ENCODE data around the gene GFRA1. TPM values are rescaled to one million over a fixed set of nuclear protein-coding genes. Genes with fewer than 3 reads are reported as not detected.

GFRA1 gene
- total and polyA plus RNA-seq, 2 of the 4 experiments (the other 2 are of a cell fraction): 9.1 to 9.3 TPM

- no peak overlapping the region for H3K4ac ChIP-seq (ENCODE audit: low read depth, low read length)
- H4K91ac ChIP-seq (ENCODE audit: insufficient read depth, low read depth, low read length): no peak overlapping the region
- DNase-seq: no peak
- H3K79me1 ChIP-seq (ENCODE audit: low read depth in 1 of 2, low read length in 2 of 2): no peaks in the 10 kb centered on the region
- H3K27me3 ChIP-seq (ENCODE audit: control insufficient read depth, insufficient read depth, low read length): no peaks in the 10 kb centered on the region
- no peak for ATAC-seq (ENCODE audit: low read depth)
- no peak overlapping the region for H3K56ac ChIP-seq (ENCODE audit: extremely low read depth, insufficient read depth, low read length)
- no peak overlapping the region for H3K4me3 ChIP-seq (ENCODE audit: insufficient read depth, low read depth, low read length)
- no peak overlapping the region for H2BK120ac ChIP-seq (ENCODE audit: low read depth, low read length)
- CTCF ChIA-PET: no interaction called here
- no peak overlapping the region for H2AFZ ChIP-seq (replicated peaks; ENCODE audit: low read length, poor library complexity)
- dilution Hi-C loops (cut with HindIII; ENCODE audit: low sequenced_read_pairs, unreplicated experiment) (no loop called here), in situ Hi-C loops (cut with MboI; ENCODE audit: low sequenced_read_pairs) (no loop called here), intact Hi-C loops (cut with micrococcal nuclease) (no loop called here)
- H4K20me1 ChIP-seq (ENCODE audit: insufficient read depth, low read length): no peaks in the 10 kb centered on the region
- H3K9ac ChIP-seq (ENCODE audit: low read depth, low read length): no peak overlapping the region
- POLR2A ChIA-PET (ENCODE audit: unreplicated experiment): no interaction called here
- H3K9me3 ChIP-seq (ENCODE audit: control insufficient read depth, insufficient read depth, low read length): no peaks in the 10 kb centered on the region
- no peak overlapping the region for H2BK20ac ChIP-seq (ENCODE audit: low read depth, low read length)
- BruUV-seq (replicated peaks): no TSS peak
- WGBS, 2 experiments (ENCODE audit: extremely low coverage in 2 of 2, insufficient read length in 1 of 2): no CpG with 5 or more reads among the region's 3 CpGs
- no peak overlapping the region for H2AK5ac ChIP-seq (ENCODE audit: low read depth, low read length)
- no peak overlapping the region for H2AK9ac ChIP-seq (replicated peaks; ENCODE audit: low read depth, low read length, poor library complexity)
- H3K18ac ChIP-seq (ENCODE audit: low read depth, low read length): no peak overlapping the region
- H3K4me2 ChIP-seq (ENCODE audit: low read depth, low read length): no peak overlapping the region
- H3K4me1 ChIP-seq (ENCODE audit: control insufficient read depth, insufficient read depth, low read length): no peaks in the 10 kb centered on the region
- no peak overlapping the region for H2BK5ac ChIP-seq (ENCODE audit: low read depth, low read length, poor library complexity, severe bottlenecking)
- H3K36me3 ChIP-seq (ENCODE audit: control insufficient read depth, insufficient read depth, low read length): no peaks in the 10 kb centered on the region
- no peak overlapping the region for H2BK15ac ChIP-seq (ENCODE audit: low read depth, low read length)
- H4K5ac ChIP-seq (ENCODE audit: low read depth, low read length): no peak overlapping the region
- H3K27ac ChIP-seq (ENCODE audit: insufficient read depth, low read length): no peak overlapping the region
- H3K14ac ChIP-seq (replicated peaks; ENCODE audit: low read depth, low read length): no peak overlapping the region
- no peak for TF ChIP-seq CEBPB (IDR thresholded peaks at IDR 0.05; ENCODE audit: low read depth, low read length)
- TF ChIP-seq BHLHE40 (IDR thresholded peaks at IDR 0.05; ENCODE audit: low read depth, low read length): no peak
- no peak for TF ChIP-seq MAFK (IDR thresholded peaks at IDR 0.05; ENCODE audit: low read depth, low read length)
- TF ChIP-seq MAZ (IDR thresholded peaks at IDR 0.05; ENCODE audit: borderline replicate concordance, low read depth, low read length): no peak
- TF ChIP-seq USF2 (IDR thresholded peaks at IDR 0.05; ENCODE audit: low read depth, low read length): no peak
- TF ChIP-seq CHD1 (IDR thresholded peaks at IDR 0.05; ENCODE audit: low read depth, low read length): no peak
- TF ChIP-seq POLR2A (IDR thresholded peaks at IDR 0.05; ENCODE audit: low read depth, low read length): no peak
- no peak for TF ChIP-seq MXI1 (IDR thresholded peaks at IDR 0.05; ENCODE audit: borderline replicate concordance, low read depth, low read length)
- TF ChIP-seq CTCF (conservative IDR thresholded peaks at IDR 0.05; ENCODE audit: low read depth, low read length): no peak
- TF ChIP-seq FOS (IDR thresholded peaks at IDR 0.05; ENCODE audit: low read depth, low read length): no peak
- TF ChIP-seq RCOR1 (IDR thresholded peaks at IDR 0.05; ENCODE audit: insufficient replicate concordance, low read length): no peak
- no peak for TF ChIP-seq ELK1 (IDR thresholded peaks at IDR 0.05; ENCODE audit: borderline replicate concordance, low read depth, low read length)
- TF ChIP-seq RAD21 (IDR thresholded peaks at IDR 0.05; ENCODE audit: low read length): no peak
- no peak overlapping the region for H4K8ac ChIP-seq (ENCODE audit: low read depth in 2 of 2, low read length in 2 of 2)
- no peaks in the 10 kb centered on the region for H3K9me1 ChIP-seq (ENCODE audit: insufficient read depth, low read length)
- H3K23ac ChIP-seq (ENCODE audit: low read depth, low read length): no peak overlapping the region
Observed at GRCh38 chr10:116223289-116223688, 49.7 kb downstream of the GFRA1 start.
